HG03103 (cell line): ENCODE data around the gene TCF3.
"Not testable (repeated sequence)": the region's sequence is repeated elsewhere in the genome, so short reads cannot be mapped to it uniquely, and the experiment has no call there.

Experiments
- ATAC-seq: cut with Tn5 transposase; IDR thresholded peaks from one replicate; pipeline ENCODE4 v1.9.1; 2021; ENCODE audit warnings: low read depth; ENCODE audit not compliant: unreplicated experiment

Gene TCF3

GRCh38 chr19:1652471-1653299 lies at the start of gene TCF3:
TSS of gene TCF3 (minus strand) at chr19:1652615. CDS start at chr19:1650248, 2,367 bp downstream.
- peak; percentile 54 for ATAC-seq

GRCh38 chr19:1700733-1701663 lies 48.6 kb upstream of the TCF3 start:
- no peak for ATAC-seq

- no peak for ATAC-seq
These were observed 47.8 kb upstream of the TCF3 start for GRCh38 chr19:1699998-1700732.

GRCh38 chr19:1699386-1699785 lies 47.0 kb upstream of the TCF3 start:
- no peak for ATAC-seq

- no peak for ATAC-seq
These were observed 46.2 kb upstream of the TCF3 start for GRCh38 chr19:1698636-1699035.

GRCh38 chr19:1695481-1695880 lies 43.1 kb upstream of the TCF3 start:
- ATAC-seq, result not testable (repeated sequence)

GRCh38 chr19:1691589-1692290 lies 39.3 kb upstream of the TCF3 start:
- no peak for ATAC-seq

- ATAC-seq, result no peak
These were observed 38.4 kb upstream of the TCF3 start for GRCh38 chr19:1690699-1691307.

GRCh38 chr19:1685785-1686184 lies 33.4 kb upstream of the TCF3 start:
- ATAC-seq, result not testable (repeated sequence)

GRCh38 chr19:1685046-1685445 lies 32.6 kb upstream of the TCF3 start:
- no peak for ATAC-seq

- no peak for ATAC-seq
These were observed 32.1 kb upstream of the TCF3 start for GRCh38 chr19:1684573-1684912.

- no peak for ATAC-seq
These were observed 31.6 kb upstream of the TCF3 start for GRCh38 chr19:1683869-1684572.

- no peak for ATAC-seq
These were observed 28.6 kb upstream of the TCF3 start for GRCh38 chr19:1680976-1681375.

GRCh38 chr19:1678073-1678472 lies 25.7 kb upstream of the TCF3 start:
- ATAC-seq, result no peak

- no peak for ATAC-seq
These were observed 24.2 kb upstream of the TCF3 start for GRCh38 chr19:1676351-1677266.

- no peak for ATAC-seq
These were observed 23.4 kb upstream of the TCF3 start for GRCh38 chr19:1675633-1676350.

- ATAC-seq, result no peak
These were observed 21.9 kb upstream of the TCF3 start for GRCh38 chr19:1674293-1674679.
